HL-60 (cell line): ENCODE data around the gene HMCN1.

Experiments
- DNase-seq, 2 experiments: peaks; one replicate each; pipeline ENCODE4 v3.0.0-alpha.2; 2010 to 2020; ENCODE audit warnings: low read depth in 1 of 2, low spot score in 1 of 2
- H3K27ac ChIP-seq: fragments of 250-450 bp; sonication (Bioruptor Pico); replicated peaks from 2 replicates; pipeline ENCODE4 v1.5.1; 2020; ENCODE audit warnings: mild to moderate bottlenecking, moderate library complexity
- H3K27me3 ChIP-seq: fragments of 250-450 bp; sonication (Bioruptor Pico); 2 replicates; pipeline ENCODE4 v1.5.1; 2021; ENCODE audit warnings: mild to moderate bottlenecking, moderate library complexity; ENCODE audit not compliant: insufficient read depth, poor library complexity, severe bottlenecking
- H3K4me3 ChIP-seq: replicated peaks from 2 replicates; pipeline ENCODE4 v1.5.1; 2011; ENCODE audit warnings: mild to moderate bottlenecking, control low read depth, low read length; ENCODE audit not compliant: insufficient read depth
- GABPA ChIP-seq: IDR thresholded peaks from 2 replicates; pipeline ENCODE4 v1.6.1; 2012; ENCODE audit warnings: low read depth
- POLR2AphosphoS5 ChIP-seq: IDR thresholded peaks from 2 replicates; pipeline ENCODE4 v1.6.1; 2012; ENCODE audit warnings: low read depth
- SPI1 ChIP-seq: IDR thresholded peaks from 2 replicates; pipeline ENCODE4 v1.6.1; 2012; ENCODE audit warnings: low read depth, mild to moderate bottlenecking, borderline replicate concordance
- TF ChIP-seq, protein P1 (sequence below): IDR thresholded peaks from 2 replicates; pipeline ENCODE4 v1.6.1; 2012; ENCODE audit warnings: low read depth; ENCODE audit not compliant: insufficient replicate concordance
- TF ChIP-seq, protein P2 (sequence below): IDR thresholded peaks from one replicate; pipeline ENCODE4 v1.5.1; 2011; ENCODE audit warnings: low read length, control low read depth, inconsistent platforms; ENCODE audit not compliant: insufficient read depth

The HMCN1 gene

DNA sequence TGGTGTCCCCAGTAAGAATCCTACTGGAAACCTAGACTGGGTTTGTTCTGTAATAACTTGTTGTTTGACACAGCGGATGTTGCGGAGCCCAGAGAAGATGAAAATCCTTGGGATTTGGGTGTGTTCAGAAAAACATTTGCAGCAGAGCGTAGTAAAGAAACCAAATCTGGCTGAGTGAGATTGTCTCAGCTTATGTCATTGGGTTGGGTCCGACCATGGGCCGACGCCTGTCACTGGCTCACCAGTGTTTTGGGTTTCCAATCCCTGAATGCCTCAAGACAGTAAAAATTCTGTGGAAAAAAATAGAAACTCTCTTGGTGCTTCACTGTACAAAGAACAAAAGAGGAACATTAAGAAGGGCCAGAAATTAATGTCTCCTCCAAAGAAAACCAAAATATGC lies 494.6 kb downstream of the HMCN1 start:
- Histone ChIP-seq H3K4me3 (no peak overlapping the region), H3K27ac (no peak overlapping the region), H3K27me3 (no peaks in the 10 kb centered on the region)
- TF ChIP-seq, protein P1, sequence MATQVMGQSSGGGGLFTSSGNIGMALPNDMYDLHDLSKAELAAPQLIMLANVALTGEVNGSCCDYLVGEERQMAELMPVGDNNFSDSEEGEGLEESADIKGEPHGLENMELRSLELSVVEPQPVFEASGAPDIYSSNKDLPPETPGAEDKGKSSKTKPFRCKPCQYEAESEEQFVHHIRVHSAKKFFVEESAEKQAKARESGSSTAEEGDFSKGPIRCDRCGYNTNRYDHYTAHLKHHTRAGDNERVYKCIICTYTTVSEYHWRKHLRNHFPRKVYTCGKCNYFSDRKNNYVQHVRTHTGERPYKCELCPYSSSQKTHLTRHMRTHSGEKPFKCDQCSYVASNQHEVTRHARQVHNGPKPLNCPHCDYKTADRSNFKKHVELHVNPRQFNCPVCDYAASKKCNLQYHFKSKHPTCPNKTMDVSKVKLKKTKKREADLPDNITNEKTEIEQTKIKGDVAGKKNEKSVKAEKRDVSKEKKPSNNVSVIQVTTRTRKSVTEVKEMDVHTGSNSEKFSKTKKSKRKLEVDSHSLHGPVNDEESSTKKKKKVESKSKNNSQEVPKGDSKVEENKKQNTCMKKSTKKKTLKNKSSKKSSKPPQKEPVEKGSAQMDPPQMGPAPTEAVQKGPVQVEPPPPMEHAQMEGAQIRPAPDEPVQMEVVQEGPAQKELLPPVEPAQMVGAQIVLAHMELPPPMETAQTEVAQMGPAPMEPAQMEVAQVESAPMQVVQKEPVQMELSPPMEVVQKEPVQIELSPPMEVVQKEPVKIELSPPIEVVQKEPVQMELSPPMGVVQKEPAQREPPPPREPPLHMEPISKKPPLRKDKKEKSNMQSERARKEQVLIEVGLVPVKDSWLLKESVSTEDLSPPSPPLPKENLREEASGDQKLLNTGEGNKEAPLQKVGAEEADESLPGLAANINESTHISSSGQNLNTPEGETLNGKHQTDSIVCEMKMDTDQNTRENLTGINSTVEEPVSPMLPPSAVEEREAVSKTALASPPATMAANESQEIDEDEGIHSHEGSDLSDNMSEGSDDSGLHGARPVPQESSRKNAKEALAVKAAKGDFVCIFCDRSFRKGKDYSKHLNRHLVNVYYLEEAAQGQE = no peak
- TF ChIP-seq, protein P2, sequence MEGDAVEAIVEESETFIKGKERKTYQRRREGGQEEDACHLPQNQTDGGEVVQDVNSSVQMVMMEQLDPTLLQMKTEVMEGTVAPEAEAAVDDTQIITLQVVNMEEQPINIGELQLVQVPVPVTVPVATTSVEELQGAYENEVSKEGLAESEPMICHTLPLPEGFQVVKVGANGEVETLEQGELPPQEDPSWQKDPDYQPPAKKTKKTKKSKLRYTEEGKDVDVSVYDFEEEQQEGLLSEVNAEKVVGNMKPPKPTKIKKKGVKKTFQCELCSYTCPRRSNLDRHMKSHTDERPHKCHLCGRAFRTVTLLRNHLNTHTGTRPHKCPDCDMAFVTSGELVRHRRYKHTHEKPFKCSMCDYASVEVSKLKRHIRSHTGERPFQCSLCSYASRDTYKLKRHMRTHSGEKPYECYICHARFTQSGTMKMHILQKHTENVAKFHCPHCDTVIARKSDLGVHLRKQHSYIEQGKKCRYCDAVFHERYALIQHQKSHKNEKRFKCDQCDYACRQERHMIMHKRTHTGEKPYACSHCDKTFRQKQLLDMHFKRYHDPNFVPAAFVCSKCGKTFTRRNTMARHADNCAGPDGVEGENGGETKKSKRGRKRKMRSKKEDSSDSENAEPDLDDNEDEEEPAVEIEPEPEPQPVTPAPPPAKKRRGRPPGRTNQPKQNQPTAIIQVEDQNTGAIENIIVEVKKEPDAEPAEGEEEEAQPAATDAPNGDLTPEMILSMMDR = no peak
- no peak for TF ChIP-seq SPI1
- no peak for TF ChIP-seq GABPA
- TF ChIP-seq POLR2AphosphoS5 = no peak
- no peak for DNase-seq

DNA sequence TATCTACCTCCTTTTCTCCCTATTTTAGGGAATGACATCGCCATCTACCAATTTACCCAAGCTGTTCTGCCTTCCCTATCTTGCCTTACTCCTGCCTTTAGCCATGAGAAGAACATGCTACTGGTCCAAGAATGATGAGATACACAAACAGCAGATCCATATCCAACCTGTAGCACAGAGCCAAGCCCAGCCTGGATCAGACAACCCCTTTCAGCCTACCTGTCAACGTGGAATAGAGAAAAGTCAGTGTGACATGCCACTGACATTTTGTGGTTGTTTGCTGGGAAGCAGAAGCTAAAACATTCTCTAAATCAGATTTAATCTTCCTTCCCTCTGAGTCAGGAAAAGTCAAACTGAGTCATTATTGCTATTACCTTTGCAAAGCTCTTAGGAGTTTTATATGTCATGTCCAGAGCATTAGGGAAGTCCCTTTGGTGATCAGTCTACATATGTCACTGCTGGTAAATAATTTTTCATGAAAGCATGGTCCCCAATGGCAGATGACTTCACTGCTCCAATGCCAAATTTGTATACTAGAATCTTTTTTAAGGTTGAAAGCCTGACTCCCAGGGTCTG lies 497.8 kb downstream of the HMCN1 start:
- H3K4me3 ChIP-seq = no peak overlapping the region
- no peak overlapping the region for H3K27ac ChIP-seq
- no peaks in the 10 kb centered on the region for H3K27me3 ChIP-seq
- TF ChIP-seq POLR2AphosphoS5 (no peak), GABPA (no peak)
- no peak for DNase-seq

DNA sequence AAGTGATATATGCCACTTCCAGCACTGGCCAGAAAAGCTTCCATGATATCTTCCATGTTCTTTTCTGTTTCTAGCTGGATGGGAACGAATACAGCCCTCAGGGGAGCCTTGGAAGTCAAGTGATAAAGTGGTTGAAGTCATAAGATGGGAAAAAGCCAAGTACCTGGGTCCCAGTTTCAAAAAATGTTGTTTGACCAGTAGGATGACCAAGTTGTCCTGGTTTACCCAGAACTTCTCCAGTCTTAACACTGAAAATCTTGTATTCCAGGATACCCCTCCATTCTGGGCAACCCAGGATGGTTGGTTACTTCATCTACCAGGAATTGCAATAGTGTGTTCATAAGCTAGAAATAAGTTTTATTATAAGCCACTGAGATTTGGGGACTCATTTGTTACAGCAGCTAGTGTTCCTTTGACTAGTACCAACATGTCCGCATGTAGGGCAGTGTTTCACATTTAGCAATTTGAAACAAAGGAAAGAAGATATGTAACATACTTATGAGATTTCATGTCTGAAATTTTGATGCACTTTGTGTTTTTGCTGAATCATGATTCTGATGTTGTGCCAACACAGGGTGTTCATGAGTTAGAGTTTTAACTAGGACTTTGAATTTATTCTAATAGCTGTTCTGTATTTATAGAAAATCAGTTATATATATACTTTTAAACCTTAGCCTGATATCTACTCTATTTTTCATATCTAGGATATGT lies 500.9 kb downstream of the HMCN1 start:
- no peak for DNase-seq
- Histone ChIP-seq H3K4me3 (no peak overlapping the region), H3K27ac (no peak overlapping the region), H3K27me3 (no peaks in the 10 kb centered on the region)
- TF ChIP-seq SPI1 (no peak), POLR2AphosphoS5 (no peak)

DNA sequence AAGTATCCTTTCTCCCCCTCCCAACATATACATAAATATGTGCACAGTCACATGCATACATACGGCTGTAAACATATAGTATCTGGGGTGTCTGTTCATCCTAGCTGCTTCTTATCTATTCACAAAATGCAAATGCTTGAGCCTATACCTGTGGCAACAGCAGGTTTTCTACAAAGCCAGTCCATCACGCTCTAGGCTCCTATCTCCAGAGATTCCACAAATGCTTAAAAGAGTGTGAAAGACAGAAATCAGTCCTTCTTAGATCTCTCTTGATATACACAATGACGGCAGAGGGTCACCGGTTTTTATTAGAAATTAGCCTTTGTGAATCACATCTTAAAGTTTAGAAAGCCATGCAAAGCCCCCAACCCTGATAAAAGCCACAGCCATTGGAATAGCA lies 501.5 kb downstream of the HMCN1 start:
- H3K27ac ChIP-seq = no peak overlapping the region
- TF ChIP-seq, protein P1 = no peak
- TF ChIP-seq, protein P2 = no peak
- TF ChIP-seq GABPA (no peak), SPI1 (no peak), POLR2AphosphoS5 (no peak)
- no peaks in the 10 kb centered on the region for H3K27me3 ChIP-seq
- DNase-seq = no peak
- H3K4me3 ChIP-seq = no peak overlapping the region

DNA sequence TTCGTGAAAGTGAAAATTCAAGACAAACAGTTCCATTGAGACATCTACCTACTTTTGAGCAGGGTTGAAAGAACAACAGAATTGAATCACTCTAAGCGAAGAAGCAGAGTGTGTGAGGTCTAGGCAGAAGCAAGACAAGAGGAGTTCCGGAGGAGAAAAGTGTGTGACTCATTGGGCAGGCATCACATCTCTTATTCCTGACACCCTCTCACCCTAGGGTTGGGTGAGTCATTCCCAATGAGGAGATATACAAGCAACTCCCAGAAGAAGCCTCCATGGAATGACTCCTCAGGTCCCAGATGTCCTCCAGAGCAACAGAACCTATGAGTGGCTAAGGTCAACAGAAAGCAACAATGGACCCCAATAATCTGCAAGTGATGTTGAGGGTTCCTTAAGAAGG lies 502.7 kb downstream of the HMCN1 start:
- H3K27me3 ChIP-seq = no peaks in the 10 kb centered on the region
- H3K27ac ChIP-seq = no peak overlapping the region
- no peak for DNase-seq
- H3K4me3 ChIP-seq = no peak overlapping the region
- TF ChIP-seq GABPA (no peak), SPI1 (no peak), POLR2AphosphoS5 (no peak)
- TF ChIP-seq, protein P1 = no peak
- TF ChIP-seq, protein P2 = no peak
